GM19463 (cell line): Measurements from ENCODE around the gene LMAN1L.

ENCODE experiments used
- ATAC-seq: cut with Tn5 transposase; IDR thresholded peaks from one replicate; pipeline ENCODE4 v1.9.1; 2021; ENCODE audit warnings: mild to moderate bottlenecking, moderate library complexity; ENCODE audit not compliant: unreplicated experiment

Gene LMAN1L

DNA sequence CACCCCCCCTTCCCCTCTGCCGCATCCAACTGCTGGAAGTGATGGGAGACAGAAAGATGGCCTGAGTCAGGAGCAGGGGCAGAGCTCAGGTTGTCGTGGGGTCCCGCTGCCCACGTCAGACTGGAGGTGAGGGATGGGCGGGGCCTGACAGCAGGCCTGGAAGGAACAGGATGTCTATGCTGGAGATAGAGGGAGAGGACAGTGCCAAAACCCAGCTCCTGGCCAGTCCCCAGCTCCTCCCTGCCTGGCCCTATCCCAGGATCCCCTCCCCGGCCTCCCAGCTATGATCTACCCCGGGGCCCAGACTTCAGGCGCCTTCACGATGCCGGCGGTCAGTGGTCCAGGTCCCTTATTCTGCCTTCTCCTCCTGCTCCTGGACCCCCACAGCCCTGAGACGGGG lies at the start of gene LMAN1L:
TSS of gene LMAN1L (plus strand) at position 303 of the 400 bp plus-strand sequence. CDS start at position 323, 20 bp downstream.
- ATAC-seq, result no peak

DNA sequence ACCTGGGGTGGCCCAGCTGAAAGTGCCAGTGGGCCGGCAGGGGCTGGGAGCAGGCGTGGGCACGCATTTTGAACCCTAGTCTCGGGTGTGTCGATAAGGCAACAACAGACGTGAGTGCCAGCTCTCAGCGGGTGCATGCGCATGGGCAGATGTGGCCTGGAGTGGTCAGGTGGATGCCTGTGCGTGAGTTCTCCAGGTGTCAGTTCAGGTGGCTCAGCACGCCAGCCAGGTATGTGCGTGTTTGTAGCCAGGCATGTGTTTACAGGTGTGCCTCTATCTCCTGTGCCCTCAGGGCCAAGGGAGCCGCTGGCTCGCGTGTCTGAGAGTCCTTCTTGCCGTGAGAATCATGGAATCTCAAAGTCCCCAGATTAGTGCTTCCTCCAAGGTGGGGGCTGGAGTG lies 49.2 kb upstream of the LMAN1L start:
- ATAC-seq, result no peak

DNA sequence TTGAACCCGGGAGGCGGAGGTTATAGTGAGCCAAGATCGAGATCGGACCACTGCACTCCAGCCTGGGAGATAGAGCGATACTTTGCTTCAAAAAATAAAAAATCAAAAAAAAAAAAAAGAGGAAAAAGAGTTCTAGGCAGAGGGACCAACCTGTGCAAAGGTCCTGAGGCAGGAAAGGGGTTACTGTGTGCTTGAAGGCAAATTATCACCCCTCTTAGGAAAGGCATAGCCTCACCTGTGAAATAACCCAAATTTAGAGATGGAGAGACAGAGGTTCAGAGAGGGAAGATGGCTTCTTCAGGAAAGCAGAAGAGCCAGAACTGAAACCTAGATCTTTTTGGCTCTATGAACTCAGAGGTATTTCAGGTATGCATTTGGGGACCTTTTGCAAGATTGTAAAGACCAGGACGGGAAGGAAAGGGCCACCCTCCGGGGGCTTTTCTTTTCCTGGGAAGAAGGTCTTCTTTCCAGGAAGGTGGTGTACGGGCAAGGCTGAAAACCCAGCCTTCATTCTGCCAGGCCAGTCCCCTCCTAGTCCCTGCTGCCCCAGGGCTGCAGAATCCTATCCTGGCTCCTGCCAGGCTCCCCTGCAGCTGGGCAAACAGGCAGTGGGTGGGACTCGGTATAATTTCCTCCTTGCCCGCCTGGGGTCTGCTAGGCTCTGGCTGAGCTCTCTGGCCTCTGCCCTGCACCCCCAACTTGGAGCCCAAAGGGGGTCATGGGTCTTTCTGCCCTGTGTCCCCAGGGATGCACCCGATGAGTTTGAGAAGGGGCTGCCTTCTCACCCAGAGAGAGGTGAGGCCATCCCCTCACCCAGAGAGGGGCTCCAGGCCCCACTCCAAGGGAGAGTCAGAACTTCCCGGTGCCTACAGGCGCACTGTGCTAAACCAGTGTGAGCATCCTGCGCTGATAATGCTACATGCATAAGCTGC lies 45.2 kb upstream of the LMAN1L start:
- no peak for ATAC-seq

DNA sequence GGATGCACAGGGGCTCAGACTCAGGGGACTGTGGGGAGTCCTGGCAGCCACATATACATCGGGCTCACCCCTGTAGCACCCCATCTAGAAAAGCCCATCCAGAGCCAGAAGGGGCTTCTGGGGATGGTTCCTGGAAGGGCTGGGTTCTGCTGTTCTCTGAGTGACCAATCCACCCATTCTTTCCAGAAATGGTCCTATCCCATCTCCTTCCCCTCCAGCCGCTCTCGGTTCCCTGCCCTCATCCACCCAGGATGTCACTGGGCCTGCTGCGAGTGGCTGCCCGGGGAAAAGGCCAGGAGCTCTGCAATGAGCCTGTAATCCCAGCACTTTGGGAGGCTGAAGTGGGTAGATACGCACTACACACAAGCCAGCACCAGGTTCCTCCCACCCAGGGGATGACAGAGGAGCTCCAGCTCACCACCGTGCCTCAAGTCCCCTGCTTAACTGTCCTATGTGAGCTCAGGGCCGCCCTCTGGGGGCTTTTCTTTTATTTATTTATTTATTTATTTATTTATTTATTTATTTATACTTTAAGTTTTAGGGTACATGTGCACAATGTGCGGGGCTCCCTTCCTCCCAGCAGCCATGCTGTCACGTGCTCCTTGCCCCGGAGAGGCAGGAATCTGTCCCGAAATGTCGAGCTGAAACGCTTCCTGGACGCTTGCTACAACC lies 44.4 kb upstream of the LMAN1L start:
- no peak for ATAC-seq

DNA sequence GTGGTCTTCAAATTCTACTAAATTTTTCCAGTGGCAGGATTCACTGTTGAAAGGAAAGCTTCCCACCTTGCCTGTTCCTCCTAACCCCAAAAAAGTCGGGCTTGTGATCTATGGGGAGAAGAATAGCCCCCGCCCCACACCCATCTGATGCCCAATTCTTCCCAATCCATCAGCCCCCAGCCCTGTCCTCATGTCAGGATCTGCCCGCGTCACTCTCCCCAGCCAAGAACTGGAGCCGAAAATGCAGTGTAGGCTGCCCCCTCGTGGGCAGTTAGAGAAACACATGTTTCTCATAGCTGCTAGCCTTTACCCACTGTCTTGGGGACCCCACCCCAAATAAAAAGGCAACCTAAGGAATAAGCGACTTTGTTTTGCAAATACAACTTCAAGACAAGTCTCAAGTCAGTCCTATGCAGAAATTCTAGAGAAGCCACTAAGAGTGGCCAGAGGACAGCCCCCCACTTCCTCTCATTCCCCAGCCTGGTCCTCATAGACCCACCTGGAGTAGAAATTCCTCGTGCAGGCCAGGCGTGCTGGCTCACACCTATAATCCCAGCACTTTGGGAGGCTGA lies 43.8 kb upstream of the LMAN1L start:
- no peak for ATAC-seq

DNA sequence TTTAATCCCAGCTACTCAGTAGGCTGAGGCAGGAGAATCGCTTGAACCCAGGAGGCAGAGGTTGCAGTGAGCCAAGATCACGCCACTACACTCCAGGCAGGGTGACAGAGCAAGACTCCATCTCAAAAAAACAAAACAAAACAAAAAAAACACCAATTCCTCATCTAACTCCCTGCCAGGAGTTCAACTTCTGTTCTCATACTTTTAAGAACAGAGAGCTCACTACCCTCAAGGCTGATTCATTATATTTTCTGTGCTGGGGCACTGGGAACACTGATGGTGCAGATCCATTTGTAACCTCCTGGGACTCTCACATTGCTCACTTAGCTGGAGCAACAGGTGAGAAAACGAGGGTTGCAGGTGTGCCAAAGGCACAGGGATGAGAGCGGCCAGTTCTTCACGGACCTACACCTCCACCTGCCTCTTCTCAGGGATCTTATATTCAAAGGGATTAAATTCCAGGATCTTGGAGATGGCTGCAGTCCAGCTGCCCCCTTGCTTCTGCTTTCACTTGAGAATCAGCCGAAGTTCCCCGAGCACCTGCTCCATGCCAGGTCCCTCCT lies 43.1 kb upstream of the LMAN1L start:
- ATAC-seq, result no peak

DNA sequence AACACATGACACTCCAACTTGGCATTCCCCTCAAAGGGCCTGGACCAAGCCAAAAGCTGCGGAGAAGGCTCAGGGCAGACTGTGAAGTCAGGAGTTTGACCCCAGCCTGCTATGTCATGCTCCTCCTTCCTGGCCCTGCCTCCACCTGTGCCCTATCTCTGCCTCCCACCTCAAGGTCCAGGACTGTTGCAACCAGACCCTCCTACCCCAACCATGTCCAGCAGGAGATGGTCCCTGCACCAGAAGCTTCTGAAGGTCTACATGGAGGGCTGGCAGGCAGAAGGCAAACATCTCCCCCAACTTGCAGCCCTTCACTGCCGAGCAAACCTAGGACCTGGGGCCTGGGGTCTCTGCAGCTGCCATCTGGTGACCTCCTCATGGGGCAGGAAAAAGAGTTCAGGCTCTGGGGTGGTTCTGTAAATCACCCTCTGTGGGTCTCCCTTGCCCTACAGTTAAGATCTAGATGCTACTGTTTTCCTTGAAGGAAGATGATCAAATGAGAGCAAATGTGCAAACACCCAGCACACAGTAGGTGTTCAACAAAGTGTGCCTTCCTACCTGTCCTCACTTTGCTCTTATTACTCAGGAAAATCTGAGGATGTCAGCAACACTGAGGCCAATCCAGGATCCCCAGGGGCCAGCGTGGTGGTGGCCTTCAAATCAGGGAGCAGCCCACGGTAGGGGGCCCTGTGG lies 42.3 kb upstream of the LMAN1L start:
- ATAC-seq, result no peak

DNA sequence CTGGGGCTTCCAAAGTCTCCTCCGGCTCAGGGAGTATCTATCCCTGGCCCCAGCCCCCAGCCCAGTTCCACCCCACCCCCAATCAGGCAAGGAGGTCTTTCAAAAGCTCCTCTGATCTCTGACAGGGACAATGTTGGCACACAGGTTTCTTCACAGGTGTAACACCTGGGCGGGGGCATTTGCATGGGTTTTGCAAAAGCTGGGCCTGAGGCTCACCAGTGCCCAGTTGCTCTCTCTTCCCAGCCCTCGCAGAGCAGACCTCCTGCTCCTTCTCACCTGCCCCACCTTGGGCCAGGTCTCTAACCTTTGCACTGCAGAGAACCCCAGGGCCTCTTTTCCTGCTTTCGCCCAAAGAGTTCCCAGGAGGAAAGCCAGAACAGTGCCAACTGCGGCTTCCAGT lies 39.3 kb upstream of the LMAN1L start:
- ATAC-seq, result no peak

DNA sequence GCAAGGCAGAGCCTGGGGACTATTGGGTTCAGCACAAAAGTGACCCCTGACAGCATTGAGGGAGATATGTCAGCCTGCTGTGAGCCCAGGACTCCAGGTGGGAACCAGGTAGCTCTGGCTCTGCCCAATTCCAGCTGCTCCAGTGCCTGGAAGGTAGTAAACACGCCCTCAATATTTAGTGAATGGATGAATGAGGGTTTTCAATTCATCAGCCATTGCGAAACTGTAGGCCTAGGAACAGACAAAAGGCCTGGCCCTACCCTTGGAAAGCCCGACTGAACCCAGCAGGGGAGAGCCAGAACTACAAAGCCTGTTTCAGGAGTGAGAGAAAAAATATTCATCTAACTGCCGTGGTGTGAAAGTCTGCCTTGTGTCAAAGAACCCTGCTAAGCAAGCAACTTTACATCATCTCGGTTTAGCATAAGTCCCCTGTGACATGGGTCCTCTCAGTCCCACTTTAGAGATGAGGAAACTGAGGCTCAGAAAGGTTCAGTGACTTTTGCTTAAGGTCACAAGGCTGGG lies 38.8 kb upstream of the LMAN1L start:
- no peak for ATAC-seq

DNA sequence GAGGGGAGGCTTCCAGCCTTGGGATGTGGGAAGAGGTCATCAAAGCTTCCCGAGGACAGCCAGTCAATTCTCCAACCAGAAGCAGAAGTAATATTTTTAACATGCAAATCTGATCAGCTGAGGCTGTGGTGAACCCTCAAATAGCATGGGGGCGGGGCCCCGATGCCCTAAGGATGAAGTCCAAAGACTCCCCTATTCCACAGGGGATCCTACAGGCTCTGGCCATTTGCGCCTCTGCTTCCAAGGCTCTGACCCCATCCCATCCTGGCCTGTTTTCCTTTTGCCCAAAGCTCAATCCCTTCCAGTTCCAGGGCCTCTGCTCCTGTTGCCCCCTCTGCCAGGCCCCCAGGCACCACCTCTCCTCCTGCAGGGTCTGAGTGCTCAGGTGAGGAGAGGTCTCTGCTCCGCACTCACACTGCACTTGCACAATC lies 37.5 kb upstream of the LMAN1L start:
- ATAC-seq, result no peak

DNA sequence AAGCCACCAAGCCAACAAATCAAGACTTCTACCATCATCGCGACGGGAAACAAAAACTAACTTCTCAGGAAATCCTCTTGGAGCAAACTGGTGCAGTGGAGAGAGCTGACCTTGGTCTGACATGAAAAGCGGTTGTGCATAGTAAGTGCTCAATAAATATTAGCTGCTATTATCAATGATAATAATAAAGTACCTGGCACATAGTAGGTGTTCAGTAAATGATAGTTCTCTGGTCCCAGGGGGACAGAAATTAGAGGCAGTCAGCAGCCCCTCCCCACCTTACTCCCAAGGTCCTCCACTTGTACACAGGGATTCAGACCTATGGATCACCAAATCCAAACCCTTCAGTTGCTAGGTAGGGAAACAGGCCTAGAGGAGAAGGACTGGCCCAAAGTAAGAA lies 36.7 kb upstream of the LMAN1L start:
- no peak for ATAC-seq

DNA sequence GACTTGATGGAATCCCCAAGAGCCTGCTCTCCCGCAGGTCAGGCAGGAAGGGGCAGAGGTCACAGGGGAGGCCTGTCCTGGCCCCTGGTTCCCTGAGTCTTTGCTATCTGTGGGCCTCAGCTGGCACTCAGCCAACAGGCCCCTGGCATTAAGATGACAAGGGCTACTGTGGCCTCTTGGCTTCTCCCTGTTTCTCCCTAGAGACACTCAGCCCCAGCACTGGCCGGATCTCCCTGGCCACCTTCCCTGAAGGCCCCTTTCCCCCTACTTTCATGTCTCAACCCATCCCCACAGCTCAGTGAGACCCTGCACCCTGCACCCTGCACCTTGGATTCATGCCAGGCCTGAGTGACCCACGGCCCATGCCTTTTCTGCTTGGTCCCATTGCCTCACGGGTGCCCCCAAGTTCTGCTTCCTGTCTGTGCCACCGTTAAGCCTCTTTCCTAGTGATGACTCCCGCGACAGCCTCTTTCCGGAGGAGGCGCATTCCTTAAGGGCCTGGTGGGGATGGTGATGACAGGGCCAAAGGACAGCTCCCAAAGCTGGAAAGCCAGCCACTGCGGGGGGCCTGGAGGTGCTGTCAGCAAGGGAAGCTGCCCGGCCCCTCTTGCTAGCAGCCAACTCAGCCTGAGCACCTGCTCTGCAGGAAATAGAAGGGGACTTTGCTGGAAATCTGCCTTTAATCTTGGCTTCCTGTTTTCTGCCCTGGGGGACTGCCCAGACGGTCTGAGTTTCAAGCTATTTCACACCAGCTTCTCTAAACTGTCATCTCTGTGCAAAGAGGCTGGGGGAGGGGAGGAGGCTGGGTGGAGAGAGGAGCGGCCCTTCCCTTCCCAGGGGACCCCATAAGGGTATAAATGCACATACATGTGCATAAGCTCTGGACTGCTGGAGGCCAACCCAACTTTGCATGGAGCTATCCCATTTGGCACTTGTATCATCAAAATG lies 35.5 kb upstream of the LMAN1L start:
- peak; percentile 36 for ATAC-seq

DNA sequence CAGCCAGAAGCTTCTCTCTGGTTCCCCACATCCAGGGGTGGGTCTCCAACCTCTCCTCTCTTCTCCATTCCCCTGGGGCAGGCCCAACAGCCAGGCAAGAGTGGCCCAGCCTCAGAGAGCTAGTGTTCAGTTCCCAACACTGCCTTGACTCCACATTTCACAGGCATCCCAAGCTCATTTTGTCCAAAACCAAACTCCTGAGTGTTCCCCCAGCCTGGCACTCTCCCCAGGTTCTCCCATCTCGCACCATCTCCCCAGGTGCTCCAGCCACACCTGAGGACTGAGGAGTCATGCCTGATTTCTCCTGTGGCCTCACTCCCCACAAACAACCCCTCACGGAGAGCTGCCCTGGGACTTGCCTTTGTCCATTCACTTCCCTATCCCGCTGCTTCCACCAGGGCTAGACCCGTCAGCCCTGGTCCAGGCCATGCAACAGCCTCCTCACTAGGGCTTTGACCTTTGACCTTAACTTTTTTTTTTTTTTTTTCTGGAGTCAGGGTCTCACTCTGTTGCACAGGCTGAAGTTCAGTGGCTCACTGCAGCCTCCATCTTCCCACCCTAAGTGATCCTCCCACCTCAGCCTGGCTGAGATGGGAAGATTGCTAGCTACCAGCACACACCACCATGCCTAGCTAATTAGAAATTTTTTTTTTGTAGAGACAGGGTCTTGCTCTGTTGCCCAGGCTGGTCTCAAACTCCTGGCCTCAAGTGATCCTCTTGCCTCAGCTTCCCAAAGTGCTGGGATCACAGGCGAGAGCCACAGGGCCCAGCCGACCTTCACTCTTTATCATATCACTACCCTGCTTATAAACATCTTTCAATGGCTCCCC lies 34.7 kb upstream of the LMAN1L start:
- peak; percentile 4 for ATAC-seq

DNA sequence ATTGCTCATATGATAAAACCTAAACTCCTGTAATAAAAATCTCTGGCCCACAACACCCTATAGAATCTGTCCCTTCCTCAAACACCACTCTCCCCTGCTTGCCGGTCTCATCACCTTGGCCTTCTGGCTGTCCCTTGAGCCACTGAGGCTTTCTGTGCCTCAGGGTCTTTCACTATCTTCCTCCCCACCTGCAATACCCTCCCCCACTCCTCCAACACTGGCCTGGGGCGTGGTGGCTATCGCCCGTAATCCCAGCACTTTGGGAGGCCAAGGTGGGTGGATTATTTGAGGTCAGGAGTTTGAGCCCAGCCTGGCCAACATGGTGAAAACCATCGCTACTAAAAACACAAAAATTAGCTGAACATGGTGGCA lies 34.0 kb upstream of the LMAN1L start:
- no peak for ATAC-seq

DNA sequence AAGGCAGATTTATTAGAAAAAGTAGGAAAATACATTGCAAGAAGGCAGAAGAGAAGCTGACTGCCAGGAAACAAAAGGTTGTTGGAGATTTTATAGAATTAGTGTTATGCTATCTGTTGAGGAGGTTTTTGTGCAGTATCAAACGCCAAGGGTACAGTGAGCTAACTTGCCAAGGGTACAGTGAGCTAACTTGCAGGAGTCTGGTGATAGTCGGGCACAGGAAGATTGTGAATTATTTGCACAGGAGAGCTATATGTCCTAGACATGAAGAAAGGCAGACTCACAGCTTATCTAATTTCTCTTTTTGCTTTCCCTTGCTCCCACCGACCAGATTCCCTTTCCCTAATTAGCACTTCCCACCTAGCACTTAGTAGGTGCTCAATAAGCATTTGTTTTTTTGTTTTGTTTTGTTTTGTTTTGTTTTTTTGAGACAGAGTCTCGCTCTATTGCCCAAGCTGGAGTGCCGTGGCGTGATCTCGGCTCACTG lies 33.4 kb upstream of the LMAN1L start:
- no peak for ATAC-seq

DNA sequence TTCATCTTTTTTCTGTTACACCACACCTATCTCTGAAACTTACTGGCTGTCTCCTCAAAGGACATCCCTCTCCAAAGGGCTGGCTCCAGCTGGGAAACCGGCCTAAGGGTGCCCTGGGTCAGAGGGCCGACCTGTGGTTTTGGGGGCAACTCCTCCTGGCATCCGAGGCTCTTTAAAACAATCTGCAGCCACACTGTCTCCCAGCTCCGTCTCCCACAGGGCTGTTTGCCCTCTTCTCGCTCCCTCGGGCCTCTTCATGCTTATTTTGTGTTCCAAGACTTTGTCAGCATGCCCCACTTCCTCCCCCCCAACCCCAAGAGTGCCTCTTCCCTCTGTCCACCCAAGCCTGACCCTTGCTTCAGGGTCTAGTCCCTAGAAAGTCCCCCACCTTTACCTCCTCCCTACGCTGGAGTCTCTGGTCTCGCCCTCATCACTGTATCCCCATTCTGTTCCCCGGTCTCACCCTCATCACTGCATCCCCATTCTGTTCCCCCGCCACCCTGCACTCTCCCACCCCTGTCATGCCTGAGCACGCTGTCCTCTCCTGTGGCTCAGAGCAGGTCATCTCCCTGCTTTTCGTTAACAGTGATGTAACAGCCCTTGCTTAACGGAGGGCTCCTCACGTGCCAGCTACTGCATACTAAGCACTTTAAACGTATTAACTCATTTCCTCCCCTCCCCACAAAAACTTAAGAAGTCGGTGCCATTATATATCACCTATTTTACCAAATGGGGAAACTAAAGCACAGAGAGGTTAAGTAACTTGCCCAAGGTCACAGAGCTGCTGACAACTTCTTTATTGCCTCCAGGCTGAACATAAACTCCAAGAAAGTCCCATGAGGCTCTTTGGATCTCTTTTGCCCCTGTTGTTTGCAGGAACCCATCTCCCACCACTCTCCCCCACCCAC lies 31.9 kb upstream of the LMAN1L start:
- no peak for ATAC-seq

DNA sequence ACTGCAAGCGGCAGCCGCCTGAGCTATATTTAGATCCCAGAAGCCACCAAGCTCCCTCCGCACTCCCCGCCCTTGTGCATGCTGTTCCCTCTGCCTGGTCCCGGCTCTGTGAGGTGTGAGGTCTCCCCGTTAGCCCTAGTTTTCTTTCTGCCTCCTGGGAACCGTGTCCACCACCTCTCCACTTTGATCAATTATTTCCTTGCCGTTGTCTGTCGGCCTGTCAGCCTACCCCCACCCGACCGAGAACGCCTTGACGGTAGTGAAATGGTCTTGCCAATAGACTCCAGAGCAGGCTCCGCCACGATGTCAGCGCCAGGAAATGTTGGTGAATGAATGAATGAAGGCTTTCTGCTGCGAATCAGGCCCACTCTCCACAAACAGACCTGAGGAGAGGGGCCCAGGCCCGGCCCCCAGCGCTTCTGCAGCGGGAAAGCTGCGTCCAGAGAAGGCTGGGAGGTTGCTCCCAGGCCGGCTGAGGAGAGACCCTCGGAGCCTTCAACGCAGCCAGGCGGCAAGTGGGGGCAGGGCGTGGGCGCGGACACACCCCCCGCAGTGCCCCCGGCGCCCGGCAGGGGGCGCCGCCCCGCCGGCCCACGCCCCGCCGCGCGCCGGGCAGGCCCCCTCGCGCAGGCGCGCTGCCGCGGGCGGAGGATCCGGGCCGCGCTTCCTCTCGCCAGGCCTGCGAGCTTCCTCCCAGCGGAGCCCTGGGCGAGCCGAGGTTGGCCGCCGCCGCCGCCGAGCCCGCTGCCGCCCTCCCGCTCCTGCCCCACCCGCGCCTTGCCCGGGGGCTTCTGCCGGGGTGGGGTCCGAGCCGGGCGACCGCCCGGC lies 31.0 kb upstream of the LMAN1L start, which contains the start of gene CSK:
TSS of gene CSK (plus strand) at position 650 of the 828 bp plus-strand sequence. CDS start 16,218 bp downstream, outside the sequence.
- ATAC-seq, result no peak
